Measurements from ENCODE around the gene ACMSD. TPM values are rescaled to one million over a fixed set of nuclear protein-coding genes. Genes with fewer than 3 reads are reported as not detected.

Gene ACMSD
- total RNA-seq, 4 donors from 2014 or later = not detected

- 70 to 73% methylated on average over 5 of the region's 5 CpGs for WGBS, 2 donors
- no peak for DNase-seq (ENCODE audit: low spot score in 2 of 2)
- intact Hi-C loops (cut with DNase I; ENCODE audit: low total_unique reads) = no loop called here
- TF ChIP-seq, protein P1, sequence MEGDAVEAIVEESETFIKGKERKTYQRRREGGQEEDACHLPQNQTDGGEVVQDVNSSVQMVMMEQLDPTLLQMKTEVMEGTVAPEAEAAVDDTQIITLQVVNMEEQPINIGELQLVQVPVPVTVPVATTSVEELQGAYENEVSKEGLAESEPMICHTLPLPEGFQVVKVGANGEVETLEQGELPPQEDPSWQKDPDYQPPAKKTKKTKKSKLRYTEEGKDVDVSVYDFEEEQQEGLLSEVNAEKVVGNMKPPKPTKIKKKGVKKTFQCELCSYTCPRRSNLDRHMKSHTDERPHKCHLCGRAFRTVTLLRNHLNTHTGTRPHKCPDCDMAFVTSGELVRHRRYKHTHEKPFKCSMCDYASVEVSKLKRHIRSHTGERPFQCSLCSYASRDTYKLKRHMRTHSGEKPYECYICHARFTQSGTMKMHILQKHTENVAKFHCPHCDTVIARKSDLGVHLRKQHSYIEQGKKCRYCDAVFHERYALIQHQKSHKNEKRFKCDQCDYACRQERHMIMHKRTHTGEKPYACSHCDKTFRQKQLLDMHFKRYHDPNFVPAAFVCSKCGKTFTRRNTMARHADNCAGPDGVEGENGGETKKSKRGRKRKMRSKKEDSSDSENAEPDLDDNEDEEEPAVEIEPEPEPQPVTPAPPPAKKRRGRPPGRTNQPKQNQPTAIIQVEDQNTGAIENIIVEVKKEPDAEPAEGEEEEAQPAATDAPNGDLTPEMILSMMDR (IDR thresholded peaks at IDR 0.05) = no peak
- TF ChIP-seq POLR2A (IDR thresholded peaks at IDR 0.05) = no peak
- H3K4me3 ChIP-seq (ENCODE audit: low read depth, poor library complexity, severe bottlenecking) = no peak overlapping the region
These were observed 26.8 kb downstream of the ACMSD start for GRCh38 chr2:134865067-134865787.

DNA sequence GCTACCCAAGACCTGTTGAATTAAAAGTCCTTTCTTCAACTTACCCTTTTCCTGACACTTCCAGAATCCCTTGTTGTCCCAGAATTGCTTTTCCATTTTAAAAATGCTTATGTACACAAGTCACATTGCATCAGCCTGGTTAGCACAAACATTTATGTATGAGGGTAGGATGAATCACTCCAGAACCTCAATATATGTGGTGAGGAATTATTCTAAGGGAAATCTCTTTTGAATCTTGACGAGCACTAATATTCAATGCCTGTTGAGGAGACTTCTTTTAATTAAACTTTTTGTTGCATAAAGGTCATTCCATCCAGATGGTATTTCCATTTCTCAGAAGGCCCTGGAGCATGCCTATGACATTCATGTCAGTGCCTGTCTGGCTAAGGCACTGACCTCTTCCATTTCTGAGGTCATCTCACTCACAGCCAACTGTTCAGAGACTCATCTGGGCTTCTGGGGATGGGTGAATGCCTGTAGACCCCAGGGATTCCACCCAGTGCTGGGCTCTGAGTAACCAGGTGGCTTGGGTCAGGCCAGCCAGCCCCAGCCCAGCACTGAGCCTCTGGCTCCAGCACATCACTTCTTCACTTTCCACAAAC, 28.2 kb downstream of the ACMSD start:
- 83 to 86% methylated on average over 1 of the region's 1 CpG for WGBS, 2 donors
- DNase-seq (ENCODE audit: low spot score in 2 of 2) = no peak
- intact Hi-C loops (cut with DNase I; ENCODE audit: low total_unique reads) = no loop called here
- TF ChIP-seq, protein P1 (IDR thresholded peaks at IDR 0.05) = no peak
- TF ChIP-seq POLR2A (IDR thresholded peaks at IDR 0.05) = no peak
- no peak overlapping the region for H3K4me3 ChIP-seq (ENCODE audit: low read depth, poor library complexity, severe bottlenecking)

DNA sequence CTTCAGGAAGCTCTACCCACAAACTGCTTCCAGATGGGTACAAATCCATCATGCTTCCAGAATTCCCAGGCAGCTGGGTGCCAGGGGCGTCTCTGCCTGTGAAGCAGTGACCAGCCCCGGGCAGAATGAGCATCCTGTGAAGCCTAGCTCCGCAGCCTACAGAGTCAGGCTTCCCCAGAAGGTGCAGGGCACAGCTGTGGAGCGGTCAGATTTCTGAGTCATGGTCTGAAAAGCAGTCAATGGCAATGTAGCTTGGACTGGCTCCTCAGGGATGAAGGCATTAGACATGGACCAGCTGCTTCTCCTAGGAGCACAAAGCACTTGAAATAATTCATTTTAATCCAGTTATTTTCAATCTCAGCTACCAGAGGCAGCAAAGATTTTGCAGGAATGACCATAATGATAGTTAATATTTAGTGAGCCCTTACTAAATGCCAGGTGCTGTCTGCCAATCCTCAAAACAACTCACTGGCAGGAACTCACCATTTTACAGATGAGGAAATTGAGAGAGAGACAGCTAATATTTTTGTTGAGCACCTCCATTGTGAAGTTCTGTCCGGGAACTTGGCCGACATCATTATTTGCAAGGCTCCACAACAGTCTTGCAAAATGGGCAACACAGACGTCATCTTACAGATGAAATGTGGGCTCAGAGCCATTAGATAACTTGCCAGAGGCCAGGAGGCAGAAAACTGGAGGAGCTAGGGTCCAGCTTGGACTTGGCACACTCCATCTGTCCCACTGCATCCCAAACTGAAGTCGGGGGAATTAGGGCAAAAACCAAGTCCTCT, 31.7 kb downstream of the ACMSD start:
- no peak for DNase-seq (ENCODE audit: low spot score in 2 of 2)
- intact Hi-C loops (cut with DNase I; ENCODE audit: low total_unique reads) = no loop called here
- 83 to 84% methylated on average over 8 of the region's 8 CpGs for WGBS, 2 donors
- H3K4me3 ChIP-seq (ENCODE audit: low read depth, poor library complexity, severe bottlenecking) = no peak overlapping the region
- TF ChIP-seq POLR2A (IDR thresholded peaks at IDR 0.05) = no peak
- TF ChIP-seq, protein P1 (IDR thresholded peaks at IDR 0.05) = no peak

- 93 to 94% methylated on average over 2 of the region's 2 CpGs for WGBS, 2 donors
- no peak for TF ChIP-seq POLR2A (IDR thresholded peaks at IDR 0.05)
- TF ChIP-seq, protein P1 (IDR thresholded peaks at IDR 0.05) = no peak
- intact Hi-C loops (cut with DNase I; ENCODE audit: low total_unique reads) = no loop called here
- DNase-seq (ENCODE audit: low spot score in 2 of 2) = no peak
- H3K4me3 ChIP-seq (ENCODE audit: low read depth, poor library complexity, severe bottlenecking) = no peak overlapping the region
These were observed 34.7 kb downstream of the ACMSD start for GRCh38 chr2:134873152-134873551.

DNA sequence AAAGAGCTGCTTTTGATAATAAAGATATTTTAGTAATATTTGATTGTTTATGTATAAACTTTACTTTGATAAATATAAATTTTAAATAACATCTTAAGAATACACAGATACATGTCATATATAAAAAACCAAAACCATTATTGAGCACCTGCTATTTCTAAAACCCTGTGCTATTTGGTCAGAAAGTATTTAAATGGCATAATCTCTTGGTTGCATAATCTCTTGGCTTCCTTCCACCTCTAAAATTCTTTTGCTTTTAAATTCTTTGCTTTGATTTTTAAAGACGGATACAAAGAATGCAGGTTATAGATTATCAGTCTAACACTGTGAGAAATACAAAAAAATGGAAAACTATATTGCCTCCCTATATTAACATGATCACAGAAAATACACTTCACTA, 36.9 kb downstream of the ACMSD start:
- 47 to 50% methylated on average over 1 of the region's 1 CpG for WGBS, 2 donors
- H3K4me3 ChIP-seq (ENCODE audit: low read depth, poor library complexity, severe bottlenecking) = no peak overlapping the region
- TF ChIP-seq, protein P1 (IDR thresholded peaks at IDR 0.05) = no peak
- no peak for TF ChIP-seq POLR2A (IDR thresholded peaks at IDR 0.05)
- no peak for DNase-seq (ENCODE audit: low spot score in 2 of 2)
- intact Hi-C loops (cut with DNase I; ENCODE audit: low total_unique reads) = no loop called here

All from lower leg skin (tissue), 4 donors.